CD14-positive monocyte (primary cell): ENCODE data around the gene XKR7. TPM values are rescaled to one million over a fixed set of nuclear protein-coding genes. Genes with fewer than 3 reads are reported as not detected.

Source experiments
- DNase-seq, 3 donors: peaks; one replicate each; pipeline ENCODE4 v3.0.0-alpha.2; 2011 to 2022
- H2AFZ ChIP-seq: 2 replicates; pipeline ENCODE4 v1.6.0; 2012; ENCODE audit warnings: mild to moderate bottlenecking, low read depth, low read length, inconsistent platforms; ENCODE audit not compliant: insufficient read depth, poor library complexity, severe bottlenecking
- H3K27ac ChIP-seq, 2 donors: 1 replicate in 1 of 2; 2 replicates in 1 of 2; pipeline ENCODE4 v1.5.1; 2012 to 2013; ENCODE audit warnings: low read length in 2 of 2, control low read depth in 1 of 2, inconsistent platforms in 1 of 2, low read depth in 1 of 2, mild to moderate bottlenecking in 1 of 2
- H3K27me3 ChIP-seq, 2 donors: one replicate each; pipeline versions ENCODE4 v1.6.0 to v1.6.1; 2011 to 2013; ENCODE audit warnings: low read length in 2 of 2; ENCODE audit not compliant: control insufficient read depth in 2 of 2, insufficient read depth in 2 of 2
- H3K36me3 ChIP-seq, 2 donors: replicated peaks in 1 of 2; 1 replicate in 1 of 2; 2 replicates in 1 of 2; pipeline versions ENCODE4 v1.5.1 to v1.6.1; 2012 to 2013; ENCODE audit warnings: low read length in 2 of 2, control low read depth in 1 of 2, inconsistent platforms in 1 of 2, mild to moderate bottlenecking in 1 of 2; ENCODE audit not compliant: insufficient read depth in 2 of 2, control insufficient read depth in 1 of 2
- H3K4me1 ChIP-seq, 2 donors: 1 replicate in 1 of 2; 2 replicates in 1 of 2; pipeline versions ENCODE4 v1.5.1 to v1.6.1; 2012 to 2013; ENCODE audit warnings: low read length in 2 of 2, control low read depth in 1 of 2, inconsistent platforms in 1 of 2, mild to moderate bottlenecking in 1 of 2, moderate library complexity in 1 of 2; ENCODE audit not compliant: insufficient read depth in 2 of 2, control insufficient read depth in 1 of 2
- H3K4me2 ChIP-seq: replicated peaks from 2 replicates; pipeline ENCODE3; 2012; ENCODE audit warnings: low read length, moderate library complexity, mild to moderate bottlenecking; ENCODE audit not compliant: poor library complexity, severe bottlenecking; ENCODE audit errors: extremely low read depth
- H3K4me3 ChIP-seq, 3 experiments: fragments of 200-600 bp in 1 of 3; sonication (generic) in 1 of 3; replicated peaks in 1 of 3; 1 replicate in 2 of 3; 2 replicates in 1 of 3; pipeline ENCODE4 v1.5.1; 2011 to 2013; ENCODE audit warnings: low read length in 3 of 3, mild to moderate bottlenecking in 3 of 3, control low read depth in 2 of 3, low read depth in 2 of 3, inconsistent platforms in 1 of 3, moderate library complexity in 1 of 3
- H3K79me2 ChIP-seq: 2 replicates; pipeline ENCODE4 v1.6.0; 2012; ENCODE audit warnings: mild to moderate bottlenecking, control low read depth, inconsistent platforms, low read length, moderate library complexity; ENCODE audit not compliant: insufficient read depth
- H3K9ac ChIP-seq: 2 replicates; pipeline ENCODE4 v1.6.0; 2017; ENCODE audit warnings: low read length, mild to moderate bottlenecking; ENCODE audit not compliant: insufficient read depth, poor library complexity, severe bottlenecking
- H3K9me3 ChIP-seq, 2 donors: replicated peaks in 1 of 2; 1 replicate in 1 of 2; 2 replicates in 1 of 2; pipeline versions ENCODE4 v1.5.1 to v1.6.1; 2012 to 2013; ENCODE audit warnings: low read length in 2 of 2, control low read depth in 1 of 2; ENCODE audit not compliant: control insufficient read depth in 1 of 2, insufficient read depth in 1 of 2
- H4K20me1 ChIP-seq: 2 replicates; pipeline ENCODE4 v1.6.0; 2012; ENCODE audit warnings: mild to moderate bottlenecking, low read length, control low read depth, moderate library complexity; ENCODE audit not compliant: insufficient read depth
- H3K27ac Mint-ChIP-seq, 7 donors: one replicate each; pipeline ENCODE4 v1.8.0; 2020; ENCODE audit warnings: mild to moderate bottlenecking in 7 of 7, mixed read lengths in 7 of 7, moderate library complexity in 6 of 7, inconsistent platforms in 2 of 7
- H3K27me3 Mint-ChIP-seq, 3 donors: one replicate each; pipeline ENCODE4 v1.8.0; 2021 to 2022; ENCODE audit warnings: low read depth in 3 of 3, mild to moderate bottlenecking in 3 of 3, mixed read lengths in 3 of 3, moderate library complexity in 3 of 3, inconsistent platforms in 1 of 3
- H3K36me3 Mint-ChIP-seq, 2 donors: one replicate each; pipeline ENCODE4 v1.8.0; 2020; ENCODE audit warnings: mixed read lengths in 2 of 2, inconsistent platforms in 1 of 2, mild to moderate bottlenecking in 1 of 2
- H3K4me1 Mint-ChIP-seq: one replicate; pipeline ENCODE4 v1.8.0; 2020; ENCODE audit warnings: mild to moderate bottlenecking, mixed read lengths
- H3K4me3 Mint-ChIP-seq, 2 donors: one replicate each; pipeline ENCODE4 v1.8.0; 2020; ENCODE audit warnings: mild to moderate bottlenecking in 2 of 2, mixed read lengths in 2 of 2, moderate library complexity in 1 of 2
- H3K9me3 Mint-ChIP-seq, 7 donors: one replicate each; pipeline ENCODE4 v1.8.0; 2020 to 2022; ENCODE audit warnings: mixed read lengths in 7 of 7, mild to moderate bottlenecking in 6 of 7, moderate library complexity in 6 of 7, inconsistent platforms in 2 of 7
- WGBS: methylation state at CpG from one replicate; pipeline ENCODE4 v1.1.5; 2013; ENCODE audit warnings: missing lambda C conversion rate; ENCODE audit not compliant: insufficient coverage; 5-methylcytosine and 5-hydroxymethylcytosine counted together
- intact Hi-C, 2 donors: fragments of 100-400 bp; cut with micrococcal nuclease; formaldehyde crosslinking; loops; one replicate each; pipeline versions ENCODE4 v1.15.0 to v1.15.1; 2023
- polyA plus RNA-seq, 3 donors: library from polyadenylated mRNA; depleted of rRNA in 1 of 3; unstranded in 2 of 3; stranded (reverse) in 1 of 3; fragments of 300-500 nt in 2 of 3; fragments of >200 nt in 1 of 3; fragmentation: Illumina TruSeq in 2 of 3; gene quantifications; 1 replicate in 2 of 3; 2 replicates in 1 of 3; pipeline ENCODE4 v1.2.3, GENCODE V29; 2012 to 2021
- TF ChIP-seq, protein P1 (sequence below): fragments of 200-600 bp; IDR thresholded peaks from one replicate; pipeline ENCODE4 v1.8.0; 2022; ENCODE audit warnings: antibody characterized with exemption, mild to moderate bottlenecking

XKR7 gene
- polyA plus RNA-seq, 3 donors, result 0.02 to 0.43 TPM; not detected in 1

DNA sequence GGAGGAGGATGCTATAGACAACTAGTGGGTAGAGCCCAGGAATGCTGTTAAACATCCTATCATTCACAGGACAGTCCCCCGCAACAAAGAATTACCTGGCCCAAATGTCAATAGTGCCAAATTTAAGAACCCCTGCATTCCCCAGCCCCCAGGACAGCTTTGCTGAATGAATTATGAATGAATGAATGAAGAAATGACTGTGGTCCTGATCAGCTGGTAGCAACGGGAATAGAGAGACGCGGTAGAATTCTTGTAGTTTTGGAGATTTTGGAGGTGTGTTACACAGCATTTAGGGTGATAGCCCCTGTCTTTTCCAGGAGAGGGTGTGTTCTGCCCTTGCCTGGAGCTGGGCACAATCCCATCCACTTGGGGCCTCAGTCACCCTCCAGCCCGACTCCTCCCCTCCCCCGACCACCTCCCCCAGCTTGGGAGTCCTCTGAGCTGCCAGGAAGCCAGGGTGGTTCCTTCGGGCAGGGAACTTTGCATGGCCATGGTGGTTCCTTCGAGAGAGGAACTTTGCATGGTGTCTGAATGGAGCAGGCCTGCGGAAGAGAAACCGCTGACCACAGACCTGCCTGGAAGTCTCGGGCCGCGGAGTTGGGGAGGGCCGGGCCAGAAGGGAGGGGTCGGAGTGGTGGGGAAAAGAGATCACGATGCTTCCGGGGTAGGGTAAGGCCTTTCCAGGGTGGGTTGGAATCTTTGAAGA lies 83.1 kb downstream of the XKR7 start:
- WGBS, result 0% methylated on average over 13 of the region's 17 CpGs
- H3K4me1 Mint-ChIP-seq, result peaks cover 48% of the 10 kb centered on the region
- Histone ChIP-seq H3K27ac (peak overlapping the region; percentile 90 to 98), H3K36me3 (peaks cover 12 to 19% of the 10 kb centered on the region in 2 donors), H2AFZ (peak overlapping the region; percentile 38), H3K79me2 (peaks cover 45% of the 10 kb centered on the region), H3K27me3 (no peaks in the 10 kb centered on the region), H3K4me1 (peaks cover 39 to 51% of the 10 kb centered on the region in 2 donors), H3K4me3 (peak overlapping the region; percentile 69 to 98 (median 81)), H3K4me2 (peak overlapping the region; percentile 82), H3K9me3 (no peaks in the 10 kb centered on the region), H3K9ac (peak overlapping the region; percentile 100), H4K20me1 (no peaks in the 10 kb centered on the region)
- peak overlapping the region; percentile 95 to 97 for H3K4me3 Mint-ChIP-seq
- intact Hi-C loops, result loop anchor here (2.0 kb wide), 2 partner anchors 14 to 16 kb away; no protein-coding TSS in a partner anchor
- peak overlapping the region; percentile 98 to 99 (median 98) for H3K27ac Mint-ChIP-seq
- TF ChIP-seq, protein P1, sequence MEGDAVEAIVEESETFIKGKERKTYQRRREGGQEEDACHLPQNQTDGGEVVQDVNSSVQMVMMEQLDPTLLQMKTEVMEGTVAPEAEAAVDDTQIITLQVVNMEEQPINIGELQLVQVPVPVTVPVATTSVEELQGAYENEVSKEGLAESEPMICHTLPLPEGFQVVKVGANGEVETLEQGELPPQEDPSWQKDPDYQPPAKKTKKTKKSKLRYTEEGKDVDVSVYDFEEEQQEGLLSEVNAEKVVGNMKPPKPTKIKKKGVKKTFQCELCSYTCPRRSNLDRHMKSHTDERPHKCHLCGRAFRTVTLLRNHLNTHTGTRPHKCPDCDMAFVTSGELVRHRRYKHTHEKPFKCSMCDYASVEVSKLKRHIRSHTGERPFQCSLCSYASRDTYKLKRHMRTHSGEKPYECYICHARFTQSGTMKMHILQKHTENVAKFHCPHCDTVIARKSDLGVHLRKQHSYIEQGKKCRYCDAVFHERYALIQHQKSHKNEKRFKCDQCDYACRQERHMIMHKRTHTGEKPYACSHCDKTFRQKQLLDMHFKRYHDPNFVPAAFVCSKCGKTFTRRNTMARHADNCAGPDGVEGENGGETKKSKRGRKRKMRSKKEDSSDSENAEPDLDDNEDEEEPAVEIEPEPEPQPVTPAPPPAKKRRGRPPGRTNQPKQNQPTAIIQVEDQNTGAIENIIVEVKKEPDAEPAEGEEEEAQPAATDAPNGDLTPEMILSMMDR, result no peak
- peaks cover 0 to 2% (median 1%) of the 10 kb centered on the region in 3 donors for H3K27me3 Mint-ChIP-seq
- peak; percentile 76 to 86 (median 84) for DNase-seq
- H3K36me3 Mint-ChIP-seq, result peaks cover 19 to 33% of the 10 kb centered on the region in 2 donors
- H3K9me3 Mint-ChIP-seq, result peaks cover 0 to 2% (median 0%) of the 10 kb centered on the region in 7 donors

DNA sequence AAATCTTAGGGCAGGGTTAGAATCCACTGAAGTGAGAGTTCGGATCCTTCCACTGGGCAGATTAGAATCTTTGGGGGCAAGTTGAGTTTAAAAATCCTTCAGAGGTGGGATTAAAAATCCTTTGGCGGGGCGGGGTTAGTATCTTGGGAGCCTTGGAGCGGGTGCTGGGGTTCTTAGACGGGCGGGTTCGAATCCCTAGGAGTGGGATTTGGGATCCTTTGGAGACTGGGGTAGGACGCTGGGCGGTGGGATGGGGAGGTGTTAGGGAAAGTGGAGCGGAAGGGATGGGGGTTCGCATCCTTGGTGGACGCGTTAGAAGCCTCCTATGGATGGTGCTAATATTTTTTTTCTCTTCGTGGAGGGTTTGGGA lies 83.8 kb downstream of the XKR7 start:
- H3K27me3 ChIP-seq, result no peaks in the 10 kb centered on the region
- Mint-ChIP-seq H3K4me3 (peak overlapping the region; percentile 95 to 97), H3K36me3 (peaks cover 20 to 36% of the 10 kb centered on the region in 2 donors), H3K9me3 (peaks cover 0 to 2% (median 0%) of the 10 kb centered on the region in 7 donors), H3K4me1 (peaks cover 50% of the 10 kb centered on the region), H3K27me3 (peaks cover 0 to 2% (median 1%) of the 10 kb centered on the region in 3 donors), H3K27ac (peak overlapping the region; percentile 98 to 99 (median 98))
- TF ChIP-seq, protein P1, result no peak
- H3K4me2 ChIP-seq, result peak overlapping the region; percentile 82
- peak overlapping the region; percentile 90 to 98 for H3K27ac ChIP-seq
- H3K36me3 ChIP-seq, result peaks cover 12 to 19% of the 10 kb centered on the region in 2 donors
- H2AFZ ChIP-seq, result peak overlapping the region; percentile 38
- H3K79me2 ChIP-seq, result peaks cover 52% of the 10 kb centered on the region
- intact Hi-C loops, result loop anchor here (2.0 kb wide), 3 partner anchors 13 to 15 kb away; no protein-coding TSS in a partner anchor
- H3K4me3 ChIP-seq, result peak overlapping the region; percentile 69 to 98 (median 81)
- no peaks in the 10 kb centered on the region for H3K9me3 ChIP-seq
- peak overlapping the region; percentile 100 for H3K9ac ChIP-seq
- no peak for DNase-seq
- H3K4me1 ChIP-seq, result peaks cover 45 to 58% of the 10 kb centered on the region in 2 donors
- 9% methylated on average over 14 of the region's 14 CpGs for WGBS
- H4K20me1 ChIP-seq, result no peaks in the 10 kb centered on the region
